KMS-11 (cell line): Measurements from ENCODE around the gene MALT1.

Experiments
- H2AFZ ChIP-seq: fragments of 200-600 bp; sonication (generic); 2 replicates; pipeline ENCODE4 v1.6.1; 2016; ENCODE audit warnings: antibody characterized with exemption, mixed run types, low read depth
- H3K27ac ChIP-seq: fragments of 200-600 bp; sonication (generic); 2 replicates; pipeline ENCODE4 v1.6.1; 2016; ENCODE audit warnings: mild to moderate bottlenecking, mixed run types
- H3K27me3 ChIP-seq: fragments of 200-600 bp; sonication (generic); 2 replicates; pipeline ENCODE4 v1.6.1; 2017; ENCODE audit warnings: mild to moderate bottlenecking, low read depth, mixed run types, moderate library complexity; ENCODE audit not compliant: insufficient read depth
- H3K36me3 ChIP-seq: fragments of 200-600 bp; sonication (generic); 2 replicates; pipeline ENCODE4 v1.6.1; 2017; ENCODE audit warnings: mild to moderate bottlenecking, mixed run types; ENCODE audit not compliant: insufficient read depth
- H3K4me1 ChIP-seq: fragments of 200-600 bp; sonication (generic); 2 replicates; pipeline ENCODE4 v1.6.1; 2016; ENCODE audit warnings: mild to moderate bottlenecking, low read depth, mixed run types; ENCODE audit not compliant: poor library complexity, severe bottlenecking
- H3K4me2 ChIP-seq: fragments of 200-600 bp; sonication (generic); 2 replicates; pipeline ENCODE4 v1.7.0; 2016; ENCODE audit warnings: mild to moderate bottlenecking, mixed run types
- H3K4me3 ChIP-seq: fragments of 200-600 bp; sonication (generic); IDR thresholded peaks from 2 replicates; pipeline ENCODE4 v1.6.1; 2017; ENCODE audit warnings: low read depth, low read length, mixed read lengths; ENCODE audit not compliant: insufficient read depth
- H3K79me2 ChIP-seq: fragments of 200-600 bp; sonication (generic); 2 replicates; pipeline ENCODE4 v1.6.1; 2016; ENCODE audit warnings: low read depth, mixed run types; ENCODE audit not compliant: insufficient read depth
- H3K9ac ChIP-seq: fragments of 200-600 bp; sonication (generic); 2 replicates; pipeline ENCODE4 v1.6.1; 2016; ENCODE audit warnings: mild to moderate bottlenecking, mixed run types
- H4K20me1 ChIP-seq: fragments of 200-600 bp; sonication (generic); 2 replicates; pipeline ENCODE4 v1.6.1; 2016; ENCODE audit warnings: mild to moderate bottlenecking, mixed run types; ENCODE audit not compliant: insufficient read depth
- CTCF ChIP-seq: fragments of 200-600 bp; sonication (generic); conservative IDR thresholded peaks from 2 replicates; pipeline ENCODE4 v1.6.1; 2017; ENCODE audit warnings: low read depth, mild to moderate bottlenecking, antibody characterized with exemption, low read length, moderate library complexity, mixed read lengths

The MALT1 gene

GRCh38 chr18:58802959-58803358, 131.7 kb downstream of the MALT1 start:
- peaks cover 12% of the 10 kb centered on the region for H3K4me1 ChIP-seq
- H3K9ac ChIP-seq: no peak overlapping the region
- no peak overlapping the region for H3K4me3 ChIP-seq
- no peaks in the 10 kb centered on the region for H3K79me2 ChIP-seq
- H3K4me2 ChIP-seq: no peak overlapping the region
- no peaks in the 10 kb centered on the region for H3K36me3 ChIP-seq
- TF ChIP-seq CTCF: no peak
- no peaks in the 10 kb centered on the region for H3K27me3 ChIP-seq
- H4K20me1 ChIP-seq: no peaks in the 10 kb centered on the region
- H2AFZ ChIP-seq: no peak overlapping the region
- H3K27ac ChIP-seq: no peak overlapping the region

GRCh38 chr18:58803978-58804377, 132.7 kb downstream of the MALT1 start:
- Histone ChIP-seq H3K4me2 (no peak overlapping the region), H3K4me3 (no peak overlapping the region), H3K36me3 (no peaks in the 10 kb centered on the region), H3K4me1 (peaks cover 12% of the 10 kb centered on the region), H4K20me1 (no peaks in the 10 kb centered on the region), H3K9ac (no peak overlapping the region), H3K27ac (no peak overlapping the region), H2AFZ (no peak overlapping the region), H3K27me3 (no peaks in the 10 kb centered on the region), H3K79me2 (no peaks in the 10 kb centered on the region)
- TF ChIP-seq CTCF: no peak
